Activated T-cell treated with anti-CD3 and anti-CD28 coated beads, Interleukin-2, amount 50 U/mL, for 4 hours (primary cell): Measurements from ENCODE around the gene ZBED4. TPM values are rescaled to one million over a fixed set of nuclear protein-coding genes. Genes with fewer than 3 reads are reported as not detected.
"Not testable (repeated sequence)": the region's sequence is repeated elsewhere in the genome, so short reads cannot be mapped to it uniquely, and the experiment has no call there.

Experiments used
- ATAC-seq, 2 donors: fragments of 200-7000 bp; cut with Tn5 transposase; one replicate each; pipeline ENCODE4 v1.10.0; 2021
- DNase-seq: peaks from one replicate; pipeline ENCODE4 v3.0.0-alpha.2; 2020
- H3K27me3 Mint-ChIP-seq: one replicate; pipeline ENCODE4 v1.8.0; 2021; ENCODE audit warnings: low read depth, mixed read lengths
- H3K36me3 Mint-ChIP-seq: one replicate; pipeline ENCODE4 v1.8.0; 2022; ENCODE audit warnings: mixed read lengths; ENCODE audit not compliant: insufficient read depth
- H3K4me1 Mint-ChIP-seq: one replicate; pipeline ENCODE4 v1.8.0; 2021; ENCODE audit warnings: low read depth, mixed read lengths
- H3K4me3 Mint-ChIP-seq: one replicate; pipeline ENCODE4 v1.8.0; 2021; ENCODE audit warnings: mild to moderate bottlenecking, moderate library complexity, mixed read lengths
- H3K9me3 Mint-ChIP-seq: one replicate; pipeline ENCODE4 v1.8.0; 2021; ENCODE audit warnings: mixed read lengths
- total RNA-seq, 3 donors: library from RNA; stranded (reverse); gene quantifications; one replicate each; pipeline ENCODE4 v1.2.1, GENCODE V29; 2021

The ZBED4 gene
- 10 to 100 TPM; 16.5 to 17.7 (median 16.8) TPM for total RNA-seq

- ATAC-seq (peak; percentile 84 to 85), DNase-seq (peak; percentile 98)
- H3K4me1 Mint-ChIP-seq, result peaks cover 49% of the 10 kb centered on the region
Observed at GRCh38 chr22:49852898-49853894, at the start of gene ZBED4. ZBED4 (plus strand) TSS chr22:49853844; CDS start chr22:49883663, 29,819 bp downstream.

GRCh38 chr22:49807129-49807528, 46.5 kb upstream of the ZBED4 start:
- ATAC-seq, result no peak
- peaks cover 63% of the 10 kb centered on the region for H3K4me1 Mint-ChIP-seq
- H3K27me3 Mint-ChIP-seq, result no peaks in the 10 kb centered on the region
- H3K36me3 Mint-ChIP-seq, result peaks cover 17% of the 10 kb centered on the region
- H3K9me3 Mint-ChIP-seq, result no peaks in the 10 kb centered on the region
- H3K4me3 Mint-ChIP-seq, result no peak overlapping the region
- DNase-seq, result no peak

More at GRCh38 chr22:49852898-49853894, at the start of gene ZBED4:
- Mint-ChIP-seq H3K36me3 (no peaks in the 10 kb centered on the region), H3K27me3 (peaks cover 5% of the 10 kb centered on the region), H3K4me3 (peak within 1 kb of the TSS; percentile 92), H3K9me3 (no peaks in the 10 kb centered on the region)

GRCh38 chr22:49807780-49808708, 45.6 kb upstream of the ZBED4 start:
- H3K9me3 Mint-ChIP-seq, result no peaks in the 10 kb centered on the region
- H3K4me3 Mint-ChIP-seq, result peak overlapping the region; percentile 30
- H3K27me3 Mint-ChIP-seq, result no peaks in the 10 kb centered on the region
- ATAC-seq (peak; percentile 52 to 63), DNase-seq (no peak)
- peaks cover 17% of the 10 kb centered on the region for H3K36me3 Mint-ChIP-seq
- H3K4me1 Mint-ChIP-seq, result peaks cover 68% of the 10 kb centered on the region

- Mint-ChIP-seq H3K4me1 (peaks cover 78% of the 10 kb centered on the region), H3K4me3 (no peak overlapping the region)
Observed at GRCh38 chr22:49810363-49811019, 43.2 kb upstream of the ZBED4 start.

GRCh38 chr22:49811020-49811791, 42.4 kb upstream of the ZBED4 start:
- Mint-ChIP-seq H3K36me3 (peaks cover 12% of the 10 kb centered on the region), H3K9me3 (no peaks in the 10 kb centered on the region), H3K4me3 (no peak overlapping the region), H3K4me1 (peaks cover 82% of the 10 kb centered on the region), H3K27me3 (no peaks in the 10 kb centered on the region)
- no peak for ATAC-seq
- no peak for DNase-seq

More at GRCh38 chr22:49810363-49811019, 43.2 kb upstream of the ZBED4 start:
- ATAC-seq (no peak), DNase-seq (no peak)
- peaks cover 13% of the 10 kb centered on the region for H3K36me3 Mint-ChIP-seq
- H3K27me3 Mint-ChIP-seq, result no peaks in the 10 kb centered on the region
- H3K9me3 Mint-ChIP-seq, result no peaks in the 10 kb centered on the region

GRCh38 chr22:49812838-49813237, 40.8 kb upstream of the ZBED4 start:
- Mint-ChIP-seq H3K9me3 (no peaks in the 10 kb centered on the region), H3K36me3 (peaks cover 23% of the 10 kb centered on the region), H3K27me3 (no peaks in the 10 kb centered on the region), H3K4me1 (peaks cover 83% of the 10 kb centered on the region), H3K4me3 (no peak overlapping the region)
- DNase-seq, result no peak
- ATAC-seq, result no peak

DNA sequence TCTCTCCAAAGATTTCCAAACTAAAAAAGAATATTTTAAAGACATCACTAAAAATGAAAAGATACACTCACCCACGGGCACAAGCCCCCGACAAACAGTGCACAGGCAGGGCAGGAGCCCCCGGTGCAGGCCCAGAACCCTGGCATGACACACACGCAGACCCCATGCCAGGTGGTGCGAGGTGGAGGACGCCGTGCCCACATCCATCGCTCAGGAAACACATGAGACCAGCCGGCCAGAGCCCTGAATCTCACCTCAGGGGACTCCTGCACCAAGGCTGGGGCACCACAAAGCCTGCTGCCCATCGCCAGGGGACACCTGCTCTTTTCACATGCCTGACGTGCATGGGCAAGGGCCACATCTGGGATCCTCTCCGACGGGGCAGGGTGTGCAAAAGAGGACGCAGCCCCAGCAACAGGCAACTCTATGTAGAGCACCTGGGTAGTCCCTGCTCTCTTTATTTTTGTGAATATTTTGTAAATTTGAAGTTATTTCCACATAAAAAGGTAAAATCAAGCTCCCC, 39.4 kb upstream of the ZBED4 start:
- Mint-ChIP-seq H3K4me1 (peaks cover 81% of the 10 kb centered on the region), H3K4me3 (no peak overlapping the region), H3K9me3 (no peaks in the 10 kb centered on the region), H3K27me3 (no peaks in the 10 kb centered on the region), H3K36me3 (peaks cover 25% of the 10 kb centered on the region)
- DNase-seq, result no peak
- no peak for ATAC-seq

GRCh38 chr22:49814856-49815255, 38.8 kb upstream of the ZBED4 start:
- Mint-ChIP-seq H3K4me1 (peaks cover 78% of the 10 kb centered on the region), H3K9me3 (no peaks in the 10 kb centered on the region), H3K4me3 (no peak overlapping the region), H3K36me3 (peaks cover 25% of the 10 kb centered on the region), H3K27me3 (no peaks in the 10 kb centered on the region)
- no peak for DNase-seq
- ATAC-seq, result no peak

DNA sequence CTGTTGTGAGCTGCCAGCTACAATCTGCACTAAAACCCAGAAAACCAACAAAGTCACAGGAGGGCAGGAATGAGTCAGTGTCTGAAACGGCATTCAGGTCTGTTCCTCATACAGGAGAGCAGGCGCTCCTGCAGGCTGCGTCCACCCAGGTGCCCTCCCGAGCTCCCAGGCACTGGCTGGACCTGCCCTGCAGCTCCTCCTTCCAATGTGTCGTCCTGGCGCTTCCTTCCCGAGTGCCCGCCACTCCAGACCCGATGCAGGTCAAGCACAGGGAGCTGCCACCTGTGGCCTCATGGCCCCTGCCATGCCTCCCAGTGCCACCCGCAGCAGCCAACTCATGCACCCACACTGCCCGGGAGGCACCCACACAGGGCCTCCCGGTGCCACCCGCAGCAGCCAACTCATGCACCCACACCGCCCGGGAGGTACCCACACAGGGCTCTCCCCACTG, 38.0 kb upstream of the ZBED4 start:
- Mint-ChIP-seq H3K4me1 (peaks cover 77% of the 10 kb centered on the region), H3K36me3 (peaks cover 22% of the 10 kb centered on the region), H3K9me3 (no peaks in the 10 kb centered on the region), H3K4me3 (peak overlapping the region; percentile 21), H3K27me3 (no peaks in the 10 kb centered on the region)
- peak; percentile 67 for ATAC-seq
- no peak for DNase-seq

- DNase-seq (no peak), ATAC-seq (no peak)
- H3K36me3 Mint-ChIP-seq, result peaks cover 25% of the 10 kb centered on the region
- H3K4me1 Mint-ChIP-seq, result peaks cover 71% of the 10 kb centered on the region
- no peak overlapping the region for H3K4me3 Mint-ChIP-seq
- H3K9me3 Mint-ChIP-seq, result no peaks in the 10 kb centered on the region
- no peaks in the 10 kb centered on the region for H3K27me3 Mint-ChIP-seq
Observed at GRCh38 chr22:49817359-49817758, 36.3 kb upstream of the ZBED4 start.

- peaks cover 42% of the 10 kb centered on the region for H3K36me3 Mint-ChIP-seq
- no peaks in the 10 kb centered on the region for H3K27me3 Mint-ChIP-seq
- no peak for ATAC-seq
- peaks cover 74% of the 10 kb centered on the region for H3K4me1 Mint-ChIP-seq
- no peak for DNase-seq
- H3K9me3 Mint-ChIP-seq, result no peaks in the 10 kb centered on the region
- no peak overlapping the region for H3K4me3 Mint-ChIP-seq
Observed at GRCh38 chr22:49820984-49821383, 32.7 kb upstream of the ZBED4 start.

DNA sequence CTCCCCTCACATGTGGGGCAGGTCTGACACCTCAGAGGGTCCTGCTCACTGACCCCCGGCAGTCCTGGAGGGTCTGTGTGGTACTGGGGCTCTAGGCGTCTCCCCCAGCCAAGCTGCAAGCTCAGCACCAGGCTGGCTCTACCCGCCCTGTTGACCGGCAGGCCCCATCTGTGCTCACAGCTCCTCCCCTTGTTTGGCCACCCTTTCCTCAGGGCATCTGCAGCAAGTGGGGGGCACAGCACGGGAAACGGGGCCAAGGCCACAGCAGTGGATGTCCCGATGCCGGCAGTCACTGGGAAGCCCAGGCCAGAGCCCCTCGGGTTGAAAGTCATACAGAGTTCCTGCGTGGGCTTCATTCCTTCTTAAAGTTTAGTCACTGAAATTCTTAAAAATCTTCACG, 31.9 kb upstream of the ZBED4 start:
- not testable (repeated sequence) for ATAC-seq, H3K4me3 Mint-ChIP-seq, H3K27me3 Mint-ChIP-seq, DNase-seq, H3K9me3 Mint-ChIP-seq
- Mint-ChIP-seq H3K4me1 (peaks cover 71% of the 10 kb centered on the region), H3K36me3 (peaks cover 41% of the 10 kb centered on the region)
